DOHH2 (cell line): ENCODE results near the gene FRMD3.

Experiments
- H3F3A ChIP-seq: fragments of 200-600 bp; sonication (generic), shearing (Covaris generic); 2 replicates; pipeline ENCODE4 v1.6.0; 2016; ENCODE audit warnings: antibody characterized with exemption, mild to moderate bottlenecking; ENCODE audit not compliant: control insufficient read depth, insufficient read depth
- H3K27ac ChIP-seq: fragments of 200-600 bp; sonication (generic); 2 replicates; pipeline ENCODE4 v1.5.1; 2014; ENCODE audit warnings: low read depth, mild to moderate bottlenecking, low read length, moderate library complexity
- H3K27me3 ChIP-seq: fragments of 200-600 bp; sonication (generic); 2 replicates; pipeline ENCODE4 v1.6.1; 2014; ENCODE audit warnings: mild to moderate bottlenecking, low read length, mixed read lengths; ENCODE audit not compliant: control insufficient read depth
- H3K36me3 ChIP-seq: fragments of 200-600 bp; sonication (generic); 2 replicates; pipeline ENCODE4 v1.6.1; 2014; ENCODE audit warnings: mild to moderate bottlenecking, low read length, moderate library complexity, mixed read lengths; ENCODE audit not compliant: control insufficient read depth
- H3K4me1 ChIP-seq: fragments of 200-600 bp; sonication (generic); 2 replicates; pipeline ENCODE4 v1.6.1; 2014; ENCODE audit warnings: mild to moderate bottlenecking, low read length, mixed read lengths; ENCODE audit not compliant: control insufficient read depth
- H3K4me2 ChIP-seq: fragments of 200-600 bp; sonication (generic); 2 replicates; pipeline ENCODE4 v1.6.0; 2014; ENCODE audit warnings: mild to moderate bottlenecking, low read length, moderate library complexity
- H3K4me3 ChIP-seq: fragments of 200-600 bp; sonication (generic); 2 replicates; pipeline ENCODE4 v1.5.1; 2014; ENCODE audit warnings: mild to moderate bottlenecking, low read length, mixed read lengths
- H3K79me2 ChIP-seq: fragments of 200-600 bp; sonication (generic); 2 replicates; pipeline ENCODE4 v1.6.1; 2014; ENCODE audit warnings: mild to moderate bottlenecking, low read length, mixed read lengths; ENCODE audit not compliant: control insufficient read depth
- H3K9me2 ChIP-seq: fragments of 200-600 bp; sonication (generic); replicated peaks from 2 replicates; pipeline ENCODE4 v1.6.1; 2014; ENCODE audit warnings: mild to moderate bottlenecking, low read length, mixed read lengths; ENCODE audit not compliant: control insufficient read depth
- H3K9me3 ChIP-seq: fragments of 200-600 bp; sonication (generic); 2 replicates; pipeline ENCODE4 v1.6.1; 2014; ENCODE audit warnings: antibody characterized with exemption, low read length, mixed read lengths; ENCODE audit not compliant: control insufficient read depth, insufficient read depth
- H4K20me1 ChIP-seq: fragments of 200-600 bp; sonication (generic); 2 replicates; pipeline ENCODE4 v1.6.0; 2014; ENCODE audit warnings: low read depth, mild to moderate bottlenecking, antibody characterized with exemption, low read length, moderate library complexity; ENCODE audit not compliant: control insufficient read depth, insufficient read depth
- EZH2phosphoT487 ChIP-seq: fragments of 200-600 bp; sonication (generic); IDR thresholded peaks from 2 replicates; pipeline ENCODE4 v1.6.1; 2017; ENCODE audit warnings: borderline replicate concordance, mild to moderate bottlenecking, antibody characterized with exemption, low read length, moderate library complexity, mixed read lengths
- TF ChIP-seq, protein P1 (sequence below): fragments of 200-600 bp; sonication (generic); IDR thresholded peaks from one replicate; pipeline ENCODE4 v1.5.1; 2014; ENCODE audit warnings: antibody characterized with exemption, mild to moderate bottlenecking, low read depth, low read length; ENCODE audit not compliant: poor library complexity, severe bottlenecking

The FRMD3 gene

DNA sequence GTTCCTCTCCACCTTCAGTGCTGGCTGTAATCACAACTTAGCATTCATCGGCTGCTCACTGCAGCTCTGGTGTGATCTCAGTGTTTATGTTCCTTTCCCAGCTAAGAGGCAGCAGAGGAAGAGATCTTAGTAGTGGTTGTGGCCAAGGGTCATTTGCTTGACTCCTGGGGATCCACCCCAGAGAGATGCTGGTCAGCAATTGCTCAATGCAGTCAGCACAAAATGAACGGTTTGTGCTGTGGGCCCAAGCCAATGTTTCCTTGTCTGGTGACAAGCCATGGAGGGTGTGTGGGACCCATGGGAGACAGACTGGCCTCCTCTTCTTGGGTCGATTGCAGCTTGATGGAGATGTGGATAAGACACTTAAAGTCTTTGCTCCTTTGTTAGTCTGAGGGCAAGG, 16.1 kb upstream of the FRMD3 start:
- Histone ChIP-seq H3K36me3 (no peaks in the 10 kb centered on the region), H3K27me3 (no peaks in the 10 kb centered on the region), H3K9me3 (no peaks in the 10 kb centered on the region), H3K27ac (no peak overlapping the region), H3K4me1 (no peaks in the 10 kb centered on the region), H3F3A (no peaks in the 10 kb centered on the region), H4K20me1 (no peaks in the 10 kb centered on the region), H3K9me2 (no peaks in the 10 kb centered on the region), H3K4me3 (no peak overlapping the region), H3K4me2 (no peak overlapping the region), H3K79me2 (no peaks in the 10 kb centered on the region)
- TF ChIP-seq EZH2phosphoT487, result no peak
- TF ChIP-seq, protein P1, sequence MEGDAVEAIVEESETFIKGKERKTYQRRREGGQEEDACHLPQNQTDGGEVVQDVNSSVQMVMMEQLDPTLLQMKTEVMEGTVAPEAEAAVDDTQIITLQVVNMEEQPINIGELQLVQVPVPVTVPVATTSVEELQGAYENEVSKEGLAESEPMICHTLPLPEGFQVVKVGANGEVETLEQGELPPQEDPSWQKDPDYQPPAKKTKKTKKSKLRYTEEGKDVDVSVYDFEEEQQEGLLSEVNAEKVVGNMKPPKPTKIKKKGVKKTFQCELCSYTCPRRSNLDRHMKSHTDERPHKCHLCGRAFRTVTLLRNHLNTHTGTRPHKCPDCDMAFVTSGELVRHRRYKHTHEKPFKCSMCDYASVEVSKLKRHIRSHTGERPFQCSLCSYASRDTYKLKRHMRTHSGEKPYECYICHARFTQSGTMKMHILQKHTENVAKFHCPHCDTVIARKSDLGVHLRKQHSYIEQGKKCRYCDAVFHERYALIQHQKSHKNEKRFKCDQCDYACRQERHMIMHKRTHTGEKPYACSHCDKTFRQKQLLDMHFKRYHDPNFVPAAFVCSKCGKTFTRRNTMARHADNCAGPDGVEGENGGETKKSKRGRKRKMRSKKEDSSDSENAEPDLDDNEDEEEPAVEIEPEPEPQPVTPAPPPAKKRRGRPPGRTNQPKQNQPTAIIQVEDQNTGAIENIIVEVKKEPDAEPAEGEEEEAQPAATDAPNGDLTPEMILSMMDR, result no peak

DNA sequence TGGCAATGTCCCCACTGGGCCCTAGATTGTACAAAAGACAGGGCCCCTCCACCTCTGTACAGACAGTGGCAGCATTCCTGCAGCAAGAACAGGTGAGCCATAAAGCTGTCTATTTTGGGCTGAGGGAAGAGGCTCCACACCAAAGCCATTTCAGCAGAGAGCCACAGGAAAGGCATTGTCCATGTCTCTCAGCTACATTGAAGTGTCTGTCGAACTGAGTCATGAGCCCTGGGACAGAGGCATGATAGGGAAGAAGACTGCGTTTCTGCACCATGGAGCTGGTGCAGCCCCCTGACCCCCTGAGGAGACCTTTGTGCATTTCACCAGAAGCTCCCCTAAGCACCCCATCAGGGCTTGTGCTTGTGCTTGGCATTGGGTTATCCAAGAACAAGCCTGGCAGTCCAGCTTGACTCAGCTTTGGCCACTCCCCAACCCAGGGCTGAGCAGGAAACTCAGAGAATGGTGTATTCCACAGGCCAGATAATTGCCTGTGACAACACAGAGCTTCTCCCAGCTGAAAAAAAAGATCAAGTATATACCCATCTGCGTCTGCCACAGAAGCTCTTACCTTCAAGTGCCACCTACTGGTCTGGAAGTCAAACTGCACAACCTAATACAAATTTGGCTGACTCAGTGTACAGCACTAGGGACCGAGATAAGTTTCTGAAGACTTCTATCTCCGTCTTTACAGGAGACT, 5.9 kb upstream of the FRMD3 start:
- no peak for TF ChIP-seq EZH2phosphoT487
- TF ChIP-seq, protein P1, result peak; percentile 87
- Histone ChIP-seq H3K79me2 (no peaks in the 10 kb centered on the region), H3K36me3 (no peaks in the 10 kb centered on the region), H3K4me3 (no peak overlapping the region), H3K27ac (no peak overlapping the region), H3K27me3 (no peaks in the 10 kb centered on the region), H4K20me1 (no peaks in the 10 kb centered on the region), H3K4me2 (no peak overlapping the region), H3F3A (no peaks in the 10 kb centered on the region), H3K4me1 (no peaks in the 10 kb centered on the region), H3K9me3 (no peaks in the 10 kb centered on the region), H3K9me2 (no peaks in the 10 kb centered on the region)

DNA sequence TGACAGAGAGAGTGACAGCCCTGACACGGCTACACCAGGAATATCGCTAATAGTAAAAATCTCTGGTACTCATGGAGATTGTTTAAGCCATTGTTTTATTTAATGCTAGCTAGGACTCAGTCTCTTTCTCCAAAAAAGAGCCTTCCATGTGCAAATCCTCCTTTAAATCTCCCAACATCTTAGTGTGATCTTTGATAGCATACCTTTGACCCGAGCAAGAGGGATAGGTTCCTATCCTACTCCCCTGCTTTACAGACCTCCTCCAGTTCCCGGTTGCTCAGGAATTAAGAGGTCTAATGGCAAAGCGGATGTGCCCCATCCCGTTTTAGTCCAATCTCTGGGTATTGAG, 663 bp upstream of the FRMD3 start:
- no peaks in the 10 kb centered on the region for H3K79me2 ChIP-seq

More for the DNA sequence above, 663 bp upstream of the FRMD3 start:
- Histone ChIP-seq H3K4me1 (no peaks in the 10 kb centered on the region), H3K36me3 (no peaks in the 10 kb centered on the region), H3K27ac (no peak overlapping the region), H3K4me3 (no peak overlapping the region), H3K27me3 (no peaks in the 10 kb centered on the region), H3K9me3 (no peaks in the 10 kb centered on the region), H3F3A (no peaks in the 10 kb centered on the region), H3K9me2 (no peaks in the 10 kb centered on the region), H3K4me2 (no peak overlapping the region), H4K20me1 (no peaks in the 10 kb centered on the region)
- TF ChIP-seq EZH2phosphoT487, result no peak
- TF ChIP-seq, protein P1, result no peak
